GDM1 (cell line): Measurements from ENCODE around the gene MRPL12.
"Not testable (repeated sequence)": the region's sequence is repeated elsewhere in the genome, so short reads cannot be mapped to it uniquely, and the experiment has no call there.

Experiments
- DNase-seq: peaks from one replicate; lab custom pipeline; 2025; lab: John Stamatoyannopoulos, UW

Gene MRPL12

GRCh38 chr17:81702934-81703746 lies at the start of gene MRPL12:
TSS of gene MRPL12 (plus strand) at chr17:81703367. CDS start at chr17:81703502, 135 bp downstream.
- peak; percentile 92 for DNase-seq

GRCh38 chr17:81655378-81656117 lies 47.6 kb upstream of the MRPL12 start:
- DNase-seq, result no peak

DNA sequence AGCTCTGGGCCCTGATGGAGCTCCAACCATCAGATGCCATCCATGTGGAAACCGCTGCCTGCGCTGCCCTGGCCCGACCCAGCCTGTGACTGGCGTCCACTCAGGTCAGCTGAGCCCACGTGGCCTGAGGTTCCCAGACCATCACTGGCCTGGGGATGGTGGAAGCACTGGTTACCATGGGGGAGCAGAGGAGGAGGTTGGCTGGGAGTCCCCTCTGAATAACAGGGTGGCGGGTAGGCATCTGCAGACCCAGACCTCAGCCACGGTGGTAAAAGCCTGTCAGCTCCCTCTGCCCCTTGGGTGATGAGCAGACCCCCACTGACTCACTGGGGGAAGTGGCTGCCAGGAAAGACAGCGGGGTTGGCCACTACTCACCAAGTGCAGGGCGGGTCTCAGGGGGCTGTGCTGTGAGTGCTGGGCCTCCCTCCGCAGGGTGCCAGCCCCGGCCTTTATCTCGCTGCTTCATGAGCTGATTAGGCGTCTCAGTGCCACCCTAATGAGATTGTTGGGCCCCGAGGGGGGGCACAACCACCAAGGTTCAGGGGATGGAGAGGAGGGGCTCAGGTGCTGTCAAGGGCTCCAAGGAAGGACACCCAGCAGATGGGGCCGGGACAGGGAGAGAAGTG lies 46.9 kb upstream of the MRPL12 start, which contains the start of gene PDE6G:
PDE6G (minus strand) TSS at position 425 of the 626 bp plus-strand sequence. CDS start 3,237 bp downstream, outside the sequence.
- no peak for DNase-seq

GRCh38 chr17:81656835-81657234 lies 46.3 kb upstream of the MRPL12 start:
- no peak for DNase-seq

- no peak for DNase-seq
These were observed 44.1 kb upstream of the MRPL12 start for GRCh38 chr17:81659038-81659437.

- no peak for DNase-seq
These were observed 42.7 kb upstream of the MRPL12 start for GRCh38 chr17:81660441-81660840.

- DNase-seq, result no peak
These were observed 41.2 kb upstream of the MRPL12 start for GRCh38 chr17:81662002-81662401.

DNA sequence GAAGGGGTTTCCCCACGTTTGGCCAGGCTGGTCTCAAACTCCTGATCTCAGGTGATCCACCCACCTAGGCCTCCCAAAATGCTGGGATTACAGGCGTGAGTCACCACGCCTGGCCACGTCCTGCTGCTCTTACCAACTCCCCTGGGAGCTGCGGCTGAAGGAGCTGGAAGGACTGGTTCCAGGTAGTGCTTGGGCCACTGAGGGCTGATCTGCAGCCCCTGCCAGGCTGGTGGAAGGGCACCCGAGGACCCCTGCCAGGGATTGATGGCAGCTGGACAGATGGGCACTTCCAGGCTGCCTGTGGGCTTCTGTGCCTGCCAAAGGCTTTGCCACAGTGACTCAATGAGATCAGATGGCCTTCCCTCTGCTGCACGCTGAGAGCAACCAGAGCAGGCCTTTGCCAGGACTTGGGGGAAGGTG lies 39.1 kb upstream of the MRPL12 start:
- DNase-seq, result no peak

DNA sequence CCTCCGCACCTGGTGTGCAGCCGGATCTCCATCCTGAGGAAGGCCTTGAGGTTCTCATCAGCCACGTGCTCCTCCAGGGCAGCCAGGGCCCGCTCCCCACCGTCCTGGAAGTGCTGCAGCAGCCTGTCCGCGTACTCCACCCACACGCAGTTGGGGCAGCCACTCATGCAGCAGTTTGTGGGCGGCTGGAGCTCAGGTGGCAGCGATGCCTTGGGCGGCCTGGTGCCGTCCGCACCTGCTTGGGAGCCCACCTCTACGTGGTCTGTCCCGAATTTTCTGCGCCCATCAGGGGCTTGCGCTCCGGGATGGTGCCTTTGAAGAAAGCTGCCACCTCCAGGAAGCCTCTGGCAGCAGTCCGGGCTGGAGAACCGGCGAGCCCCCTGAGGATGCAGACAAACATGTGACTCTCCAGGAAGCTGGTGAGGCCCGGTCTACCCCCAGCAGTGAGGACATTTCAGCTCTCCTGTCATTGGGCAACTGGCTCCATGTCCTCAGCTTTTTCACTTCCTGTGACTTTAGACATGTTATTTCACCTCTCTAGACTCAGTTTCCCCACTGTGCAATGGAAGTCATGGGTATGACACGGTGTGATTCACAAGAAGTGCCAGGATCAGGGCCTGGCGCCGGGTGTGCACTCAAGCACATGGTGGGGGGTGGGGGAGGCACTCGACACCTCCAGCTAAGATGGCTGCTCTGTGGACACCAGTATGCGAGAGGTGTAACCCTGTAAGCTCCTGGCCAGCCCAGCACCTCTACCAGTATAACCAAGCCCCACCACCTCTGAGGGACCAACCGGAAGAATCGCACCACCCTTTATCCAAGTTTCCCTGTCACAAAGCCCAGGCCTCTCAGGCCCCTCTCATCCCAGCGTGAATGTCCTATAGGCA lies 37.7 kb upstream of the MRPL12 start:
- DNase-seq, result no peak

- peak; percentile 67 for DNase-seq
These were observed 37.1 kb upstream of the MRPL12 start for GRCh38 chr17:81666092-81666341.

GRCh38 chr17:81666342-81667191 lies 36.6 kb upstream of the MRPL12 start, which contains the start of the genes CCDC137 and OXLD1:
TSS of gene CCDC137 (plus strand) at chr17:81666737. CDS start at chr17:81666767, 30 bp downstream.
TSS of gene OXLD1 (minus strand) at chr17:81666605. CDS start at chr17:81666577, 28 bp downstream.
- peak; percentile 94 for DNase-seq

DNA sequence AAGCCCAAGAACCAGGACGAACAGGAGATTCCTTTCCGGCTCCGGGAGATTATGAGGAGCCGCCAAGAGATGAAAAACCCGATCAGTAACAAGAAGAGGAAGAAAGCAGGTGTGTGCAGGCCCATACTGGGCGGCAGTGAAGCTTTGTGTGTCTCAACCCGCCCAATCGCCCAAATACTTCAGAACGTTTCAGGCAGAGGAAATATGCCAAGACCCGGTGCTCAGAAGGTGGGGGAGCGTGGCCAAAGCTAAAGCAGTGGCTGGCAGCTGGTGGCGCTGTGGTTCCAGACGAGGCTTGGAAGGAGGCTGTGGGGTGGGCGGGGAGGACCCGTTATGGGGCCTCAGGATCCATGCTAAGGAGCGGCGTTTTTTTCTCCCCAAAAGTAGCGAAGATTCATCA lies 35.4 kb upstream of the MRPL12 start:
- DNase-seq, result no peak

DNA sequence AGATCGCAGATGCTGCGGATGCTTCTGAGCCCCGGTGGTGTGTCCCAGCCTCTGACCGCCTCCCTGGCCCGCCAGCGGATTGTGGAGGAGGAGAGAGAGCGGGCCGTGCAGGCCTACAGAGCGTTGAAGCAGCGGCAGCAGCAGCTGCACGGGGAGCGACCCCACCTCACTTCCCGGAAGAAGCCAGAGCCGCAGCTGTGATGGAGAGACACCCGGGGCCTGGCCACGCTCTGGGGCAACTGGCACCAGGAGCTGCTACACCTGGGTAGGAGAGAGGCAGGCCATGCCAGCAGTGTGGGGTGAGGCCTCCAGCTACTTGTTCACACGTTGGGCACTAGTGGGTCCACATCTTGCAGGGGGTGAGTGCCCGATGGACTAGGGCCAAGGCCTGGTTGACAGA lies 30.7 kb upstream of the MRPL12 start:
- no peak for DNase-seq

DNA sequence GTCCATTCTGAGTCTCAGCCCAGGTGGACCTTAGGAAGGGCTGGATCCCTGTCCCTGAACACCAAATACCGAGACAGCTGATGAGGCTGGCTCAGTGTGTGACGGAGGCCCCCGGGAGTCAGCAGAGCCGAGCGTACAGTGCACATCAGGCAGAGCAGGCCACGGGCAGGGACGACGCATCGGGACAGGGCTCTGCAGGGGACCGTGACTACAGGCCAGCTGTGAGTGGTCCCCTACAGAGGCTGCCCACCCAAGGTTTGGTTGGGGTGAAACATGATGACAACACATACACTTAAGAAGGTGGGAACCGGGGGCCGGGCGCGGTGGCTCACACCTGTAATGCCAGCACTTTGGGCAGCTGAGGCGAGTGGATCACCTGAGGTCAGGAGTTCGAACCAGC lies 30.2 kb upstream of the MRPL12 start:
- DNase-seq, result no peak

DNA sequence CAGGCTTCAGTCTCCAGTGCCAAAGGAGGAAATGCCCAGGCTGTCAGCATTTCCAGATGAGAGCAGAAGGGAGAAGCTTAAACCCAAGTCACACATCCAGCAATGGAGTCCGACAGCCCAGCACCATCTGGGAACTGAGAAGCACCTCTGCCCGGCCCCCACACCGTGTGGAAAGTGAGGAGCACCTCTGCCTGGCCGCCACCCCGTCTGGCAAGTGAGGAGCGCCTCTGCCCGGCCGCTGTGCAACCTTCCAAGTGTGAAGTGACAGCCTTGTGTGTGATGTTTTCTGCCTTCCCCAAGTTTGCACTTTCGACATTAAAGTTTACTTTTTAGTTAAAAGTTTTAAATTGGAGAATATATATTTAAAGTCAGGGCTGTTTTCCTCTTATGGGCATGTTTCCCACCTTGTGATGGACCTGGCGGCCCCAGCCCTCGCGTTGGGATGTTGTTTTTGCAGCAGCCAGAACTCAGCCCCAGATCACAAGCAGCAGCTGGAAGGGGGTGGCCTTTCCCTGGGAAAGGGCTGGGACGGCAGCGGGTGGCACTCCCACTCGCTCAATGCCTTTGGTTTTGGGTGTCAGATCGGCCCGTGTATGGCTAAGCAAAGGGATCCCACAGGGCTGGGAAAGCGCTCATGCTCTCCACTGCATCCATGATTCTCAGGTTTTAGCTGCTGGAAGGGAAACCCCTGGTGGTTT lies 29.5 kb upstream of the MRPL12 start:
- DNase-seq, result no peak

- not testable (repeated sequence) for DNase-seq
These were observed 27.5 kb upstream of the MRPL12 start for GRCh38 chr17:81675515-81676221.

DNA sequence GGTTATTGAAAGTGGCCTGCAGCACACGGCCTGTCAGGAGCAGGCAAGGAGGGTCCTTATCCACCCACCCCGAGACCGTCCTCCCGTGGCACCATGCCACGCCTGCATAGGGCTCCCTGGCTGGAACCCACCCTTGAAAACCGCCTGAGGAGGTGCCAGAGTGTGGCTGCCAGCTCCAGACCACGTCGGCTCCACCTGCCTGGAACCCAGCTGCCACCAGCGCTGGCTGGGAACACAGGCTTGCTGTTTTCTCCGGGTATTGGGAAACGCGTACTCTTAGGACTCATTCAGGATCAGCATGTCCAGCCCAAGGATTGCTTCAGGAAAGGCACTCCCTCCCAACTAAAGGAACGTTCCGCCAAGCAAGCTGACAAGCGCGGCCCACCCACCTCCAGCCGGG lies 26.3 kb upstream of the MRPL12 start:
- no peak for DNase-seq

DNA sequence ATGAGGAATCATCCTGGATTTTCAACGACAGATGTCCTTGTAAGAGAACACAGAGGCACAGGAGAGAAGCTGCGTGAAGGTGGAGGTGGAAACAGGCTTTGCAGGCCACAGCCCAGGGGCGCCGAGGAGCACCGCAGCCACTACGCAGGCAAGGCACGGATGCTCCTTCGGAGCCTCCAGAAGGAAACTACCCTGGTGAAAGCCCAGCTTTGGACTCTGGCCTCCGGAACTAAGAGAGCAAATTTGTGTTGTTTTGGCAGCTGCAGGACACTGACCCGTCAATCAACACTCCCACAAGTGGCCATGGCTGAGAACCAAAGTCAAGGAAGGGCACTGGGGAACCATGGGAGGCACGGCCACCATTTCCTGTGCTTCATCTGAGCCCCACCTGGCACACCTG lies 23.0 kb upstream of the MRPL12 start:
- no peak for DNase-seq

DNA sequence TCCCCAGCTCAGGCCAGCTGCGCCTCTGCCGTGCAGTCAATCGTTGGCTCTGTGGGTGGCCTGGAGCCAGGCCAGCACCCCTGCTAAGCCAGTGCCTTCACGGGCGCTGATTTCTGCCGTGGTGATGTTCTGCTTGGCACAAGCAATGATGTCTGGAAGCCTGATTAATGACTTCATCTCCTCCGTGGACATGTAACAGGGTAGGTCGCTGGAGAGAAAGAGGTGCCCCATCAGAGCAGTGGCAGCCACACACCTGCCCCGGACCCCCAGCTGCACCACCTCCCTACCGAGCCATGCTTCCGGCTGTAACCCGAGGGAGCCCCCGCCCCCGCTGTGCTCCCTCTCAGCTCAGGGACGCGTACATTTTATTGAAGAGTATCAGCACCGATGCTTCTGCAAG lies 21.5 kb upstream of the MRPL12 start:
- no peak for DNase-seq
